HepG2 (cell line): ENCODE results near the gene COA3. TPM values are rescaled to one million over a fixed set of nuclear protein-coding genes. Genes with fewer than 3 reads are reported as not detected.

Experiments
- DNMT1 ChIP-seq: sonication (generic); formaldehyde crosslinking; IDR thresholded peaks from 2 replicates; pipeline ENCODE4 v1.5.1; 2020; ENCODE audit warnings: mild to moderate bottlenecking, missing genetic modification reagents
- E2F1 ChIP-seq: sonication (generic); formaldehyde crosslinking; IDR thresholded peaks from 2 replicates; pipeline ENCODE4 v1.5.0; 2020; ENCODE audit warnings: missing genetic modification reagents
- KDM5A ChIP-seq: fragments of 200-600 bp; sonication (generic); IDR thresholded peaks from 2 replicates; pipeline ENCODE4 v1.7.0; 2018; ENCODE audit warnings: antibody characterized with exemption, mild to moderate bottlenecking, low read length, borderline replicate concordance
- LBX2 ChIP-seq: sonication (generic); formaldehyde crosslinking; IDR thresholded peaks from 2 replicates; pipeline ENCODE4 v1.5.0; 2020; ENCODE audit warnings: missing genetic modification reagents, mild to moderate bottlenecking, borderline replicate concordance
- MTF1 ChIP-seq: sonication (generic); formaldehyde crosslinking; IDR thresholded peaks from 2 replicates; pipeline ENCODE4 v1.5.0; 2020; ENCODE audit warnings: missing genetic modification reagents
- NCOA1 ChIP-seq: sonication (generic); formaldehyde crosslinking; IDR thresholded peaks from 2 replicates; pipeline ENCODE4 v1.9.0; 2021; ENCODE audit warnings: missing genetic modification reagents
- PBX2 ChIP-seq: IDR thresholded peaks from 2 replicates; pipeline ENCODE4 v1.6.1; 2016; ENCODE audit warnings: control low read depth
- RFXAP ChIP-seq: sonication (generic); formaldehyde crosslinking; IDR thresholded peaks from 2 replicates; pipeline ENCODE4 v1.4.0; 2020; ENCODE audit warnings: missing genetic modification reagents, borderline replicate concordance
- SIX4 ChIP-seq: sonication (generic); formaldehyde crosslinking; IDR thresholded peaks from 2 replicates; pipeline ENCODE4 v1.4.0; 2020; ENCODE audit warnings: missing genetic modification reagents
- SOX6 ChIP-seq, 2 experiments: fragments of 450-650 bp in 1 of 2; sonication (generic) in 1 of 2; formaldehyde crosslinking in 1 of 2; IDR thresholded peaks; 2 replicates each; pipeline versions ENCODE4 v1.4.0 to v1.6.1; 2017 to 2020; ENCODE audit warnings: antibody characterized with exemption in 1 of 2, mild to moderate bottlenecking in 1 of 2, missing genetic modification reagents in 1 of 2
- TEAD3 ChIP-seq: optimal IDR thresholded peaks from 2 replicates; pipeline ENCODE3; 2016; ENCODE audit warnings: borderline replicate concordance
- THYN1 ChIP-seq: sonication (generic); formaldehyde crosslinking; IDR thresholded peaks from 2 replicates; pipeline ENCODE4 v1.8.1; 2023; ENCODE audit warnings: low read depth, mild to moderate bottlenecking, moderate library complexity, missing genetic modification reagents, borderline replicate concordance
- ZBTB37 ChIP-seq: sonication (generic); formaldehyde crosslinking; IDR thresholded peaks from 2 replicates; pipeline ENCODE4 v1.4.0; 2020; ENCODE audit warnings: mild to moderate bottlenecking, missing genetic modification reagents
- ZBTB4 ChIP-seq: sonication (generic); formaldehyde crosslinking; IDR thresholded peaks from 2 replicates; pipeline ENCODE4 v1.4.0; 2020; ENCODE audit warnings: missing genetic modification reagents, mild to moderate bottlenecking, borderline replicate concordance
- ZIK1 ChIP-seq: sonication (generic); formaldehyde crosslinking; IDR thresholded peaks from 2 replicates; pipeline ENCODE4 v1.5.0; 2020; ENCODE audit warnings: mild to moderate bottlenecking, low read depth, missing genetic modification reagents, borderline replicate concordance
- ZNF33B ChIP-seq: sonication (generic); formaldehyde crosslinking; IDR thresholded peaks from 2 replicates; pipeline ENCODE4 v1.5.1; 2020; ENCODE audit warnings: mild to moderate bottlenecking, missing genetic modification reagents
- ZNF746 ChIP-seq: sonication (generic); formaldehyde crosslinking; IDR thresholded peaks from 2 replicates; pipeline ENCODE4 v1.8.0; 2022; ENCODE audit warnings: mild to moderate bottlenecking, missing genetic modification reagents
- polyA plus RNA-seq, 8 experiments: library from polyadenylated mRNA; depleted of rRNA in 3 of 8; stranded (reverse) in 7 of 8; unstranded in 1 of 8; fragments of >200 nt; fragmentation: Illumina TruSeq in 4 of 8; extraction: Trizol in 4 of 8; gene quantifications; 2 replicates each; pipeline versions ENCODE4 v1.2.1 to v1.2.3, GENCODE V29; 2011 to 2016; ENCODE audit warnings: low read depth in 4 of 8, missing spikeins in 1 of 8, mixed read lengths in 1 of 8; ENCODE audit not compliant: insufficient read depth in 1 of 8
- total RNA-seq, 5 experiments: library from RNA; depleted of rRNA; stranded (reverse); fragments of >200 nt; fragmentation: Illumina TruSeq; extraction: Trizol; gene quantifications; 2 replicates each; pipeline ENCODE4 v1.2.3, GENCODE V29; 2016; ENCODE audit warnings: low read depth in 1 of 5

The COA3 gene
- total and polyA plus RNA-seq, 2 of the 13 experiments (the other 11 are each of a cell fraction or from before 2014, with no cell fraction given) = 133 to 202 TPM

GRCh38 chr17:42780851-42781638 is 17.5 kb downstream of the COA3 start (continued):
- no peak for TF ChIP-seq NCOA1 (CRISPR knock-in tag)
- no peak for TF ChIP-seq THYN1 (CRISPR knock-in tag)
- TF ChIP-seq ZBTB4 (CRISPR knock-in tag) = no peak
- peak; percentile 53; the same call in 1 of the 2 replicates for TF ChIP-seq KDM5A
- no peak for TF ChIP-seq PBX2 (CRISPR knock-in tag)
- TF ChIP-seq MTF1 (CRISPR knock-in tag) = 0 out of 2 replicates have a peak, but pooled peaks have one; percentile 59
- no peak for TF ChIP-seq ZNF746 (CRISPR knock-in tag)
- no peak; the same call in 1 of the 2 replicates for TF ChIP-seq ZNF33B (CRISPR knock-in tag)
- no peak; the same call in 1 of the 2 replicates for TF ChIP-seq DNMT1 (CRISPR knock-in tag)
- TF ChIP-seq E2F1 (CRISPR knock-in tag) = no peak
- no peak for TF ChIP-seq ZIK1 (CRISPR knock-in tag)
- TF ChIP-seq TEAD3 (CRISPR knock-in tag) = no peak
- TF ChIP-seq SIX4 (CRISPR knock-in tag) = no peak
- no peak for TF ChIP-seq ZBTB37 (CRISPR knock-in tag)
- TF ChIP-seq LBX2 (CRISPR knock-in tag) = 0 out of 2 replicates have a peak, but pooled peaks have one; percentile 15
- TF ChIP-seq SOX6 (IDR thresholded peaks at IDR 0.05) = no peak
- no peak; the same call in 1 of the 2 replicates for TF ChIP-seq SOX6 (CRISPR knock-in tag; IDR thresholded peaks at IDR 0.05)
- 0 out of 2 replicates have a peak, but pooled peaks have one; percentile 52 for TF ChIP-seq RFXAP
